ENCODE measurements around the gene ARHGAP40. TPM values are rescaled to one million over a fixed set of nuclear protein-coding genes. Genes with fewer than 3 reads are reported as not detected.

Gene ARHGAP40
- total RNA-seq, 4 donors from 2014 or later, result not detected

DNA sequence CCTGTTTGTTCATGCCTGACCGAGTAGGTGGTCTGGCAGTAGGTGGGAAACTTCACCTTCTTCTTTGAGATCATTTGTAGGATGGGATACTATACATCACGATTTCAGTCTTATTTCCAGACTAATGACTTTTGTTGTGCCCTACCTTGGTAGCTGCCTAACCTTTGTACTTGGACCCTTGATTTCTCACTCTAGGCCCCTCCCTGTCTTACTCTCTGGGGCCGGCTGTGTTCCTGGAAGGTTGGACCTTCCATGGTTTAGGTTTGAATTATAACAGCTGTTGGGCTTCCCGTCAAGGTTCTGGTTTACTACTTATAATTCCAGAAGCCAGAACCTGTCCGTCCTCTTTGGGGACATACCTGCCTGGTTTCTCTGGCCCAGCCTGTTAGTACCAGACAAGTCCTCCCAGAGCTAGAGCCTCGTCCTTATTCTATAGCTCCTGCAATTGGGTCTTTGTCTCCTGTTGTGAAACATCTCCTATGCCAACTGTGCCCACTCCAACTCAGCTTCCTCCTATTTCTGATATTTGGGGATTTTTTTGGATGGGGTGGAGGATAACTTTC lies 35.5 kb upstream of the ARHGAP40 start:
- ATAC-seq, result no peak
- 86 to 94% methylated on average over 3 to 6 of the region's 6 CpGs for WGBS, 2 donors (ENCODE audit: low coverage in 1 of 2)
- H3K9me3 ChIP-seq, result no peaks in the 10 kb centered on the region
- H3K27me3 ChIP-seq, result no peaks in the 10 kb centered on the region
- no peaks in the 10 kb centered on the region for H3K4me1 ChIP-seq
- H3K4me3 ChIP-seq, result no peak overlapping the region
- no peak overlapping the region for H3K27ac ChIP-seq
- peaks cover 5 to 98% of the 10 kb centered on the region in 2 donors for H3K36me3 ChIP-seq
- TF ChIP-seq EP300 (IDR thresholded peaks at IDR 0.05) (no peak), POLR2A (IDR thresholded peaks at IDR 0.05) (no peak), POLR2AphosphoS5 (IDR thresholded peaks at IDR 0.05) (no peak)
- TF ChIP-seq, protein P1, sequence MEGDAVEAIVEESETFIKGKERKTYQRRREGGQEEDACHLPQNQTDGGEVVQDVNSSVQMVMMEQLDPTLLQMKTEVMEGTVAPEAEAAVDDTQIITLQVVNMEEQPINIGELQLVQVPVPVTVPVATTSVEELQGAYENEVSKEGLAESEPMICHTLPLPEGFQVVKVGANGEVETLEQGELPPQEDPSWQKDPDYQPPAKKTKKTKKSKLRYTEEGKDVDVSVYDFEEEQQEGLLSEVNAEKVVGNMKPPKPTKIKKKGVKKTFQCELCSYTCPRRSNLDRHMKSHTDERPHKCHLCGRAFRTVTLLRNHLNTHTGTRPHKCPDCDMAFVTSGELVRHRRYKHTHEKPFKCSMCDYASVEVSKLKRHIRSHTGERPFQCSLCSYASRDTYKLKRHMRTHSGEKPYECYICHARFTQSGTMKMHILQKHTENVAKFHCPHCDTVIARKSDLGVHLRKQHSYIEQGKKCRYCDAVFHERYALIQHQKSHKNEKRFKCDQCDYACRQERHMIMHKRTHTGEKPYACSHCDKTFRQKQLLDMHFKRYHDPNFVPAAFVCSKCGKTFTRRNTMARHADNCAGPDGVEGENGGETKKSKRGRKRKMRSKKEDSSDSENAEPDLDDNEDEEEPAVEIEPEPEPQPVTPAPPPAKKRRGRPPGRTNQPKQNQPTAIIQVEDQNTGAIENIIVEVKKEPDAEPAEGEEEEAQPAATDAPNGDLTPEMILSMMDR (IDR thresholded peaks at IDR 0.05), result no peak

DNA sequence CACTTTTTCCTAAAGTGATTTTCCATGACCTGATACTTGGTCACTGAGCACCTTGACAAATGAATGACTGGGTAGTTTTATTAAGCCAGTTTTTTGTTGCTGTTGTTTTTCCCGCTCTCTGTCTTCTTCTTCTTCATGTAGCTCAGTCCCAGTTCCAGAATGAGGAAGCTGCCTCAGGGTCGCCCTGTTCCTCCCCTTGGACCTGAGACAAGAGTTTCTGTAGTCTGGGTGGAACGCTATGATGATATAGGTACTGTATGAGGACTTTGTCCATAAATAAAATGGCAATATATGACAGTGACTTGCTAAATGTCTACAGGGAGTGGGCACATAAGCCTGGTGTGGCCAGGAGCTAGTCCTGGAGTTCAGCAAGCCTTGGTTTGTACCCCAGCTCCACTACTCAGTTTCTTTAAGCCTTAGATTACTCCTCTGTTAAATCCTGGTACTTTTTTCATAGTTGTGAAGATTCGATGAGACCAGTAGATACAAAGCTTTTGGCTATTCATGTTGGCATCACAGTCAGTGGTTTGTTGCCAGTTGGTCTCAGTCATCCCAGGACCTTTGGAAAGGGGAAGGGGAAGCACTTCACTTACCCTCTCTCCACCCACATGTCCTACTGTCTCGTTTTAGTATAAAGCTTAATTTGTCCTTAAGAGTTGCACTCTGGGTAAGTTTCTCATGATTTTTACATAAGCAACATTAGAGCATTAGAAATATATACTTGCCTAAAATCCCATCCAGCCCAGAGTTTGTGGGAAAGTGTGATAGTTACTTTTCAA lies 31.7 kb upstream of the ARHGAP40 start:
- 62 to 85% methylated on average over 4 to 5 of the region's 5 CpGs for WGBS, 2 donors (ENCODE audit: low coverage in 1 of 2)
- Histone ChIP-seq H3K9me3 (no peaks in the 10 kb centered on the region), H3K36me3 (peaks cover 13 to 96% of the 10 kb centered on the region in 2 donors), H3K27ac (no peak overlapping the region), H3K4me3 (no peak overlapping the region), H3K27me3 (no peaks in the 10 kb centered on the region), H3K4me1 (no peaks in the 10 kb centered on the region)
- no peak for ATAC-seq
- TF ChIP-seq, protein P1 (IDR thresholded peaks at IDR 0.05), result no peak
- no peak for TF ChIP-seq EP300 (IDR thresholded peaks at IDR 0.05)
- TF ChIP-seq POLR2AphosphoS5 (IDR thresholded peaks at IDR 0.05), result no peak
- TF ChIP-seq POLR2A (IDR thresholded peaks at IDR 0.05), result no peak

DNA sequence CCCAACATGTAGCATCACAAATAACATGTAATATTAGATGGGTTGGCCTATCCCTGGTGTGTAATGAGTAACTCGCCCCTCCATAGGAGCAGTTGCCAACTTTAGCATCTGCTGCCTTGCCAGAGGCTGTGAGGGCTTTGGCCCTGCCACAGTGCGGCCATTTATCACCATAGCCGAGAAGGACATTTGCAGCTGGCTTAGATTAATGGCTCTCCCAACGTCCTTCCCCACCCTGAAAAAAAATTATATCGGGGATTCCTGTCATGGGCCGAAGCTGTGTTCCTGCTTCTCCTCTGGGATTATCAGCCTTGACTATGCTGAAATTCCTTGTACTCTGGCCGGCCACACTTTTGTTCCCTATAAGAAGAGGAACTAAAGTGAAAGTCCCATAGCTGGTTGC lies 28.2 kb upstream of the ARHGAP40 start:
- no peaks in the 10 kb centered on the region for H3K9me3 ChIP-seq
- no peak overlapping the region for H3K4me3 ChIP-seq
- H3K27ac ChIP-seq, result no peak overlapping the region
- no peaks in the 10 kb centered on the region for H3K4me1 ChIP-seq
- 50 to 67% methylated on average over 4 to 7 of the region's 7 CpGs for WGBS, 2 donors (ENCODE audit: low coverage in 1 of 2)
- H3K27me3 ChIP-seq, result no peaks in the 10 kb centered on the region
- H3K36me3 ChIP-seq, result peaks cover 9 to 94% of the 10 kb centered on the region in 2 donors
- TF ChIP-seq POLR2AphosphoS5 (IDR thresholded peaks at IDR 0.05) (no peak), EP300 (IDR thresholded peaks at IDR 0.05) (no peak), POLR2A (IDR thresholded peaks at IDR 0.05) (no peak)
- TF ChIP-seq, protein P1 (IDR thresholded peaks at IDR 0.05), result no peak
- ATAC-seq, result no peak

DNA sequence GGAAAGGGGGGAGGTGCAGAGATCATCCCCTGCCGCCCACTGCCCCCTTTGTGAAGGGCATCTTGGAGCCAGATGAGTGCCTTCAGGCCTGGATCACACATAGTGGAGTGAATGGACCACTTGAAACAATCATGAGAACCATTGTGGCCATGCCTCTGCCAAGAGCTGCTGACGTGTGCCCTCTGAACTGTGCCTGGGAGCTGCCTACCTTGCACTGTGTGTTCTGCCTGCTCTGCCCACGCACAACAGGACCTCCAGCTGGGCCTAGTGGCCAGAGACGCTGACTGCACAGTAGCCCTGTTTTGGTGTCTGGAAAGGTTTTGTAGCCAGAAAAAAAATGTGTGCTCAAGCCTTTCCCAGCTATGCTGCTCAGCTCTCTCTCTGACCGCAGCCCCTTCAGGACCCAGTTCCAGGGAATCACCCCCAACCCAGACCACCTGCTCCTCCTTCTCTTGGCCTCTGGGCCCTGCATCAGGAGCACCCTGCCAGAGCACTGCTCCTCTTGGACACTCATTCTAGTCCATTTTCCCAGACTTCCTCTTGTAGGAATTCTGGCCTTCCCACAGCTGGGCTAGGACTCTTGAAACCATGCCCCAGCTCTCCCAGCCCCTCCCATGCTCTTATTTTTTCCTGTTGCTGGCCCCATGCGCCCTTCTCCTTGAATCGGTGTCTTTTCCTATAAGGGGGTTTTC lies 22.2 kb upstream of the ARHGAP40 start:
- 46 to 48% methylated on average over 4 of the region's 7 CpGs for WGBS, 2 donors (ENCODE audit: low coverage in 1 of 2)
- H3K27me3 ChIP-seq, result peaks cover 6% of the 10 kb centered on the region
- ATAC-seq, result no peak
- no peaks in the 10 kb centered on the region for H3K4me1 ChIP-seq
- TF ChIP-seq EP300 (IDR thresholded peaks at IDR 0.05) (no peak), POLR2AphosphoS5 (IDR thresholded peaks at IDR 0.05) (no peak), POLR2A (IDR thresholded peaks at IDR 0.05) (no peak)
- TF ChIP-seq, protein P1 (IDR thresholded peaks at IDR 0.05), result no peak
- H3K27ac ChIP-seq, result no peak overlapping the region
- no peak overlapping the region for H3K4me3 ChIP-seq
- peaks cover 4 to 37% of the 10 kb centered on the region in 2 donors for H3K36me3 ChIP-seq
- no peaks in the 10 kb centered on the region for H3K9me3 ChIP-seq
